Renal cortical epithelial cell (primary cell): ENCODE measurements around the gene SPACA5B. TPM values are rescaled to one million over a fixed set of nuclear protein-coding genes. Genes with fewer than 3 reads are reported as not detected.

ENCODE experiments used
- total RNA-seq: library from RNA; depleted of rRNA; stranded (reverse); fragments of >200 nt; gene quantifications from 2 replicates; pipeline ENCODE4 v1.2.3, GENCODE V29; 2014

SPACA5B gene
- total RNA-seq, 1 donor from 2014 or later = not detected

Other genes with a start within 250 kb of the SPACA5B start
- 3.3 and 10.0 TPM in 2 replicates for gene ZNF182, start 126.6 kb upstream of the SPACA5B start, total RNA-seq
- not detected in 2 replicates for gene SPACA5, start 123.6 kb upstream of the SPACA5B start, total RNA-seq
- 1.7 TPM in 2 replicates for gene ZNF630, start 59.0 kb upstream of the SPACA5B start, total RNA-seq
- not detected in 2 replicates for gene SSX5, start 66.2 kb downstream of the SPACA5B start, total RNA-seq
- not detected in 2 replicates for gene SSX1, start 124.8 kb downstream of the SPACA5B start, total RNA-seq
- not detected in 2 replicates for gene SSX3, start 226.1 kb downstream of the SPACA5B start, total RNA-seq